Body of pancreas (tissue), 4 donors: ENCODE results near the gene PSMB1. TPM values are rescaled to one million over a fixed set of nuclear protein-coding genes. Genes with fewer than 3 reads are reported as not detected.

Experiments used
- ATAC-seq: fragments of 150-250 bp; one replicate; pipeline ENCODE4 v1.9.1; 2016
- DNase-seq, 4 donors: peaks; one replicate each; pipeline ENCODE4 v3.0.0-alpha.2; 2019
- H3K27ac ChIP-seq, 4 donors: fragments of 200-600 bp; sonication (generic); 1 replicate in 3 of 4; 2 replicates in 1 of 4; pipeline versions ENCODE4 v1.5.1 to v1.6.1; 2016 to 2019; ENCODE audit warnings: mild to moderate bottlenecking in 1 of 4, mixed read lengths in 1 of 4, moderate library complexity in 1 of 4
- H3K27me3 ChIP-seq, 2 donors: fragments of 200-600 bp; sonication (generic); one replicate each; pipeline ENCODE4 v1.6.0; 2016; ENCODE audit warnings: mild to moderate bottlenecking in 1 of 2
- H3K36me3 ChIP-seq, 2 donors: fragments of 200-600 bp; sonication (generic); replicated peaks in 1 of 2; 2 replicates each; pipeline ENCODE4 v1.5.1; 2016; ENCODE audit warnings: low read depth in 2 of 2; ENCODE audit not compliant: insufficient read depth in 1 of 2
- H3K4me1 ChIP-seq: fragments of 200-600 bp; sonication (generic); one replicate; pipeline ENCODE4 v1.6.0; 2016
- H3K4me3 ChIP-seq, 2 donors: fragments of 200-600 bp; sonication (generic); 1 replicate in 1 of 2; 2 replicates in 1 of 2; pipeline ENCODE4 v1.5.1; 2016 to 2019
- H3K9me3 ChIP-seq, 3 donors: fragments of 200-600 bp; sonication (generic); 1 replicate in 2 of 3; 2 replicates in 1 of 3; pipeline ENCODE4 v1.5.1; 2016
- POLR2A ChIP-seq, 3 donors: fragments of 450-650 bp; IDR thresholded peaks; one replicate each; pipeline ENCODE4 v1.6.1; 2016; ENCODE audit warnings: antibody characterized with exemption in 3 of 3, mild to moderate bottlenecking in 2 of 3
- WGBS, 2 donors: methylation state at CpG; one replicate each; pipeline ENCODE4 v1.1.5; 2017; 5-methylcytosine and 5-hydroxymethylcytosine counted together
- intact Hi-C: fragments of 100-400 bp; cut with DNase I; formaldehyde crosslinking; loops from one replicate; pipeline ENCODE4 v1.15.1; 2023
- total RNA-seq, 2 donors: library from RNA; depleted of rRNA; stranded (reverse); fragments of >200 nt; gene quantifications; one replicate each; pipeline ENCODE4 v1.1.0, GENCODE V29; 2016
- TF ChIP-seq, protein P1 (sequence below), 7 experiments: fragments of 450-650 bp in 4 of 7; fragments of 200-600 bp in 3 of 7; sonication (generic) in 3 of 7; IDR thresholded peaks; one replicate each; pipeline ENCODE4 v1.5.1; 2016 to 2019; ENCODE audit warnings: antibody characterized with exemption in 7 of 7

The PSMB1 gene
- total RNA-seq, result 10 to 100 TPM; 39.9 to 80.9 TPM

DNA sequence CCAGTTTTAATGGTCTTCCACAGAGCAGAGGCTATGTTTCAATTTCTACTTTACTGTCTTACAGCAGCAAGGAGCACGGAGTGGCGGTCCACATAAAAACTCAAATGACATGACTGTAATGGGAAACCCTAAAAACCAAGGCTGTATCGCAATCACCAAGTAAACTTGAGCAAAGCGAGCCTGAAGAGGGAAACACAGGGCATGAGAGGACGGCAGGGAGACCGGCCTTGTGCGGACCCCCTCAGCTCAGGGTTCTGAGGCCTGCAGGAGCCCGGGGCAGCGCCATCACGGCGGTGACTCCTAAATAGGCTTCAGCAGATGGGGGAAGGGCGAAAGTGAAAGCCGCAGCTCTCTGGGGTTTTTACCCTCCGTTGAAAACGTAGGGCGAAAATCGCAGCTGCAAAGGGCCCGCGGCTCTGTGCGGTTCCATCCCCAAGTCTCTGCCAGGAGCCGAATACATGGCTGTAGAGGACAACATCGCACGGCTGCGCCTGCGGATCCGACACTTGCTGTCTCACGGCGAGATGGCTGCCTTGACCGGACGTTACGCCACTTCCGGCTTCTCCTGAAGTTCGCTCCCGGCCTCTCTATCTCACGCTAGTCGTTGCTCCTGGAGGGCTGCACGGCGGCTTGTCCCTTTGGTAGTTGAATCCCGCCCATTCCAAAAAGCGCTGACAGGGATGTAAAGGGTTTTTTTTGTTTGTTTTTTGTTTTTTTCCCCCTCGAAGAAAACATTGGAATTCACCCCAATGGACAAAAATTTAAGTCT lies at the start of gene PSMB1:
Gene PSMB1 (minus strand): TSS at position 543 of the 769 bp plus-strand sequence. CDS start 65 bp downstream, at position 478.
- WGBS, 2 donors, result 0 to 1% methylated on average over 29 to 41 of the region's 41 CpGs
- TF ChIP-seq POLR2A (IDR thresholded peaks at IDR 0.05), result peak; percentile 80 to 95 (median 92)
- TF ChIP-seq, protein P1, sequence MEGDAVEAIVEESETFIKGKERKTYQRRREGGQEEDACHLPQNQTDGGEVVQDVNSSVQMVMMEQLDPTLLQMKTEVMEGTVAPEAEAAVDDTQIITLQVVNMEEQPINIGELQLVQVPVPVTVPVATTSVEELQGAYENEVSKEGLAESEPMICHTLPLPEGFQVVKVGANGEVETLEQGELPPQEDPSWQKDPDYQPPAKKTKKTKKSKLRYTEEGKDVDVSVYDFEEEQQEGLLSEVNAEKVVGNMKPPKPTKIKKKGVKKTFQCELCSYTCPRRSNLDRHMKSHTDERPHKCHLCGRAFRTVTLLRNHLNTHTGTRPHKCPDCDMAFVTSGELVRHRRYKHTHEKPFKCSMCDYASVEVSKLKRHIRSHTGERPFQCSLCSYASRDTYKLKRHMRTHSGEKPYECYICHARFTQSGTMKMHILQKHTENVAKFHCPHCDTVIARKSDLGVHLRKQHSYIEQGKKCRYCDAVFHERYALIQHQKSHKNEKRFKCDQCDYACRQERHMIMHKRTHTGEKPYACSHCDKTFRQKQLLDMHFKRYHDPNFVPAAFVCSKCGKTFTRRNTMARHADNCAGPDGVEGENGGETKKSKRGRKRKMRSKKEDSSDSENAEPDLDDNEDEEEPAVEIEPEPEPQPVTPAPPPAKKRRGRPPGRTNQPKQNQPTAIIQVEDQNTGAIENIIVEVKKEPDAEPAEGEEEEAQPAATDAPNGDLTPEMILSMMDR (IDR thresholded peaks at IDR 0.05), result no peak
- ATAC-seq, result peak; percentile 83
- H3K36me3 ChIP-seq, result peaks cover 0 to 2% of the 10 kb centered on the region in 2 donors
- DNase-seq, result peak; percentile 92 to 96 (median 94)
- no peaks in the 10 kb centered on the region for H3K27me3 ChIP-seq
- H3K9me3 ChIP-seq, result no peaks in the 10 kb centered on the region
- peak within 1 kb of the TSS; percentile 74 to 90 for H3K4me3 ChIP-seq
- intact Hi-C loops, result no loop called here
- peak within 1 kb of the TSS; percentile 73 to 92 (median 85) for H3K27ac ChIP-seq
- peaks cover 48% of the 10 kb centered on the region for H3K4me1 ChIP-seq

- DNase-seq (no peak), ATAC-seq (no peak)
- TF ChIP-seq POLR2A (IDR thresholded peaks at IDR 0.05), result no peak
- TF ChIP-seq, protein P1 (IDR thresholded peaks at IDR 0.05), result no peak
- Histone ChIP-seq H3K27ac (no peak overlapping the region), H3K4me1 (no peaks in the 10 kb centered on the region), H3K4me3 (no peak overlapping the region), H3K27me3 (no peaks in the 10 kb centered on the region), H3K9me3 (peaks cover 0 to 4% (median 0%) of the 10 kb centered on the region in 3 donors), H3K36me3 (no peaks in the 10 kb centered on the region)
- intact Hi-C loops, result no loop called here
Observed at GRCh38 chr6:170597278-170597677, 44.2 kb upstream of the PSMB1 start.

DNA sequence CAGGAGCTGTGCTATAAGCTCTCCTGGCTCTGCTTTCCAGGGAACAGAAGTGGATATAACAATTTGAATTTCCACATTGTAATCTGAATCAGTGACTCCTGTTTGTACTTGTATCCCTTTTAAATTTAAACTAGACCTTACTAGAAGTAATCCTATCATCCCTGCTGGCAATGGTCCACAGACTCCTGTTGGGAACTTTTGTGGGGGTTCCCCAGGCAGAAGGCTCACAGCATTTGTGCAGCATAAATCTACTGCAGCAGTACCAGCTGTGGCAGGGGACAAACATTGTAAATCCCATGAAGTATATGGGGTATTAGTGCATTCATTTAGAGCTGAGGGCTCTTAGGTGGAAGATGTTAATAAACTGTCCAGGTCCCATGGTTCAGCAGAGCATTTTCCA lies 43.3 kb upstream of the PSMB1 start:
- ATAC-seq, result no peak

GRCh38 chr6:170590725-170591124 lies 37.6 kb upstream of the PSMB1 start:
- TF ChIP-seq, protein P1 (IDR thresholded peaks at IDR 0.05), result no peak
- no peak for TF ChIP-seq POLR2A (IDR thresholded peaks at IDR 0.05)
- no peak for DNase-seq
- Histone ChIP-seq H3K9me3 (peaks cover 0 to 4% (median 0%) of the 10 kb centered on the region in 3 donors), H3K4me3 (no peak overlapping the region), H3K27me3 (no peaks in the 10 kb centered on the region), H3K36me3 (no peaks in the 10 kb centered on the region), H3K27ac (no peak overlapping the region), H3K4me1 (no peaks in the 10 kb centered on the region)
- intact Hi-C loops, result no loop called here
- WGBS, 2 donors, result 47 to 67% methylated on average over 1 of the region's 1 CpG
- no peak for ATAC-seq

More for the DNA sequence above, 43.3 kb upstream of the PSMB1 start:
- no peaks in the 10 kb centered on the region for H3K4me1 ChIP-seq
- H3K36me3 ChIP-seq, result no peaks in the 10 kb centered on the region
- no peak overlapping the region for H3K27ac ChIP-seq
- no peak overlapping the region for H3K4me3 ChIP-seq
- intact Hi-C loops, result no loop called here
- DNase-seq, result no peak
- H3K9me3 ChIP-seq, result peaks cover 0 to 4% (median 0%) of the 10 kb centered on the region in 3 donors
- no peaks in the 10 kb centered on the region for H3K27me3 ChIP-seq
- TF ChIP-seq, protein P1 (IDR thresholded peaks at IDR 0.05), result no peak
- no peak for TF ChIP-seq POLR2A (IDR thresholded peaks at IDR 0.05)
